K562 (cell line): Measurements from ENCODE around the gene ZC3H11A. TPM values are rescaled to one million over a fixed set of nuclear protein-coding genes. Genes with fewer than 3 reads are reported as not detected.

Source experiments
- ATAC-seq: fragments of 200-7000 bp; cut with Tn5 transposase; 3 replicates; pipeline ENCODE4 v1.9.1; 2020; ENCODE audit warnings: moderate library complexity
- BruUV-seq: library from RNA; stranded (reverse); fragments of 400-500 nt; replicated peaks from 2 replicates; lab custom pipeline; 2021; lab: Mats Ljungman, UMichigan
- CTCF ChIA-PET: fragments of 300-600 bp; formaldehyde crosslinking; extraction: SDS; loops from one replicate; lab custom pipeline; 2021; ENCODE audit warnings: low intra/inter-chr PET ratio; lab: Yijun Ruan, JAX
- POLR2A ChIA-PET: fragments of 300-600, 350-650 bp; sonication (Branson Sonifier 250); formaldehyde crosslinking; extraction: SDS; loops from one replicate; lab custom pipeline; 2021; ENCODE audit warnings: antibody characterized with exemption, inconsistent platforms; lab: Yijun Ruan, JAX
- DNase-seq, 4 experiments: peaks; one replicate each; pipeline versions ENCODE4 v3.0.0 to v3.0.0-alpha.2; 2011 to 2018; ENCODE audit warnings: low spot score in 3 of 4, mixed read lengths in 3 of 4; ENCODE audit errors: extremely low read depth in 1 of 4
- FAIRE-seq: peaks from 2 replicates; lab custom pipeline; 2011; peaks lifted over from hg19 to GRCh38; lab: Jason Lieb, UNC
- H2AFZ ChIP-seq: 2 replicates; pipeline ENCODE4 v1.6.0; 2011; ENCODE audit warnings: low read depth, low read length, control low read depth, inconsistent platforms
- H3K27ac ChIP-seq: fragments of 200-600 bp; 3 replicates; pipeline ENCODE4 v1.8.0; 2011; ENCODE audit warnings: low read depth, mild to moderate bottlenecking, control low read depth, inconsistent platforms, low read length, moderate library complexity, mixed read lengths; ENCODE audit errors: extremely low read depth
- H3K27me3 ChIP-seq, 2 experiments: fragments of 300-600 bp in 1 of 2; 2 replicates in 1 of 2; 3 replicates in 1 of 2; pipeline versions ENCODE4 v1.6.0 to v1.8.0; 2011; ENCODE audit warnings: inconsistent platforms in 2 of 2, low read length in 2 of 2, mild to moderate bottlenecking in 1 of 2, mixed read lengths in 1 of 2, moderate library complexity in 1 of 2; ENCODE audit not compliant: control insufficient read depth in 2 of 2, insufficient read depth in 2 of 2
- H3K36me3 ChIP-seq: fragments of 300-600 bp; 3 replicates; pipeline ENCODE4 v1.8.0; 2011; ENCODE audit warnings: mild to moderate bottlenecking, low read length, inconsistent platforms; ENCODE audit not compliant: control insufficient read depth, insufficient read depth
- H3K4me1 ChIP-seq, 2 experiments: fragments of 200-600 bp in 1 of 2; replicated peaks in 1 of 2; 2 replicates in 1 of 2; 3 replicates in 1 of 2; pipeline versions ENCODE4 v1.5.1 to v1.8.0; 2011; ENCODE audit warnings: inconsistent platforms in 2 of 2, low read length in 2 of 2, mild to moderate bottlenecking in 1 of 2, mixed read lengths in 1 of 2, moderate library complexity in 1 of 2; ENCODE audit not compliant: control insufficient read depth in 2 of 2, insufficient read depth in 2 of 2
- H3K4me2 ChIP-seq: 2 replicates; pipeline ENCODE4 v1.6.1; 2011; ENCODE audit warnings: low read length, control low read depth, inconsistent platforms, mixed read lengths; ENCODE audit not compliant: insufficient read depth
- H3K4me3 ChIP-seq: fragments of 200-600 bp; sonication (generic), shearing (Covaris generic); 2 replicates; pipeline ENCODE4 v1.5.1; 2016; ENCODE audit warnings: control low read depth, inconsistent platforms
- H3K79me2 ChIP-seq: fragments of 200-600 bp; 3 replicates; pipeline ENCODE4 v1.8.0; 2011; ENCODE audit warnings: low read length, inconsistent platforms; ENCODE audit not compliant: control insufficient read depth, insufficient read depth
- H3K9ac ChIP-seq, 2 experiments: 2 replicates each; pipeline versions ENCODE4 v1.6.0 to v1.6.1; 2011; ENCODE audit warnings: low read depth in 2 of 2, low read length in 2 of 2, control low read depth in 1 of 2, inconsistent platforms in 1 of 2, mild to moderate bottlenecking in 1 of 2, mixed read lengths in 1 of 2; ENCODE audit not compliant: insufficient read depth in 1 of 2
- H3K9me1 ChIP-seq: one replicate; pipeline ENCODE4 v1.6.0; 2011; ENCODE audit warnings: inconsistent platforms, mild to moderate bottlenecking, low read length, moderate library complexity; ENCODE audit not compliant: control insufficient read depth, insufficient read depth
- H3K9me3 ChIP-seq: replicated peaks from 2 replicates; pipeline ENCODE4 v1.5.1; 2011; ENCODE audit warnings: low read depth, low read length, inconsistent platforms; ENCODE audit not compliant: control insufficient read depth, insufficient read depth
- H4K20me1 ChIP-seq: replicated peaks from 2 replicates; pipeline ENCODE4 v1.6.1; 2011; ENCODE audit warnings: low read length, inconsistent platforms, mixed read lengths; ENCODE audit not compliant: control insufficient read depth, insufficient read depth
- CEBPB ChIP-seq: fragments of 450-650 bp; IDR thresholded peaks from 2 replicates; pipeline ENCODE4 v1.6.1; 2016; ENCODE audit warnings: missing genetic modification characterization, missing compliant biosample characterization
- DNMT1 ChIP-seq: fragments of 450-650 bp; IDR thresholded peaks from 2 replicates; pipeline ENCODE4 v1.6.1; 2016; ENCODE audit warnings: antibody characterized with exemption, mild to moderate bottlenecking
- GTF2A2 ChIP-seq: IDR thresholded peaks from 2 replicates; pipeline ENCODE4 v1.6.1; 2016; ENCODE audit warnings: mild to moderate bottlenecking, missing genetic modification characterization, missing compliant biosample characterization
- KAT2B ChIP-seq: IDR thresholded peaks from one replicate; pipeline ENCODE4 v1.6.1; 2012; ENCODE audit warnings: low read depth, mild to moderate bottlenecking, control low read depth, inconsistent platforms, low read length, moderate library complexity
- MLX ChIP-seq, 2 experiments: fragments of 450-650 bp in 1 of 2; sonication (generic) in 1 of 2; formaldehyde crosslinking; conservative IDR thresholded peaks; 2 replicates each; pipeline versions ENCODE4 v1.4.0 to v1.8.1; 2020 to 2022; ENCODE audit warnings: mild to moderate bottlenecking in 1 of 2, missing genetic modification reagents in 1 of 2
- POLR2A ChIP-seq: fragments of 450-650 bp; conservative IDR thresholded peaks from 2 replicates; pipeline ENCODE4 v1.6.1; 2016
- RAD51 ChIP-seq: fragments of 450-650 bp; IDR thresholded peaks from 2 replicates; pipeline ENCODE4 v1.7.1; 2016; ENCODE audit warnings: low read depth, mild to moderate bottlenecking, borderline replicate concordance
- RBFOX2 ChIP-seq: fragments of 200-400 bp; formaldehyde crosslinking; IDR thresholded peaks from 2 replicates; pipeline ENCODE4 v1.6.1; 2017; ENCODE audit warnings: low read depth, mild to moderate bottlenecking, low read length, moderate library complexity
- TBL1XR1 ChIP-seq, 2 experiments: IDR thresholded peaks; 2 replicates each; pipeline ENCODE4 v1.6.1; 2012; ENCODE audit warnings: improper control_type of control experiment in 2 of 2, low read length in 2 of 2, mild to moderate bottlenecking in 1 of 2
- ZNF184 ChIP-seq: sonication (generic); formaldehyde crosslinking; IDR thresholded peaks from 2 replicates; pipeline ENCODE4 v1.5.0; 2020; ENCODE audit warnings: missing genetic modification reagents
- ZNF551 ChIP-seq: fragments of 250-450 bp; sonication (Bioruptor Pico); IDR thresholded peaks from 2 replicates; pipeline ENCODE4 v1.5.0; 2021; ENCODE audit warnings: mild to moderate bottlenecking, moderate library complexity
- WGBS: fragments of 100-300 bp; shearing (Covaris generic); methylation state at CpG from one replicate; pipeline ENCODE4 v1.1.6; 2016; ENCODE audit warnings: low coverage, mixed read lengths; ENCODE audit not compliant: insufficient coverage; ENCODE audit errors: missing lambda C conversion rate; 5-methylcytosine and 5-hydroxymethylcytosine counted together
- in situ Hi-C: fragments of 300-500 bp; cut with MboI; formaldehyde crosslinking; loops from 4 replicates; pipeline ENCODE4 v1.15.0; 2018; ENCODE audit warnings: inconsistent platforms, mixed read lengths
- intact Hi-C: fragments of 100-400 bp; cut with micrococcal nuclease; formaldehyde crosslinking; loops from 2 replicates; pipeline ENCODE4 v1.14.2; 2022
- polyA plus RNA-seq, 8 experiments: library from polyadenylated mRNA; depleted of rRNA in 4 of 8; stranded (reverse) in 5 of 8; unstranded in 3 of 8; fragments of >200 nt; fragmentation: Nextera tagmentation in 2 of 8; fragmentation: Illumina TruSeq in 1 of 8; extraction: Ambion mirVana in 2 of 8; extraction: Trizol in 1 of 8; gene quantifications; 2 replicates each; pipeline versions ENCODE4 v1.2.1 to v1.2.3, GENCODE V29; 2011 to 2014; ENCODE audit warnings: inconsistent platforms in 1 of 8, missing spikeins in 1 of 8
- total RNA-seq, 7 experiments: library from RNA; depleted of rRNA in 6 of 7; stranded (reverse); fragments of >200 nt in 6 of 7; fragmentation: Illumina TruSeq in 2 of 7; extraction: Trizol in 2 of 7; gene quantifications; 2 replicates each; pipeline versions ENCODE4 v1.2.1 to v1.2.3, GENCODE V29; 2011 to 2021; ENCODE audit warnings: low replicate concordance in 1 of 7
- TF ChIP-seq, protein P1 (sequence below): fragments of 250-450 bp; sonication (Bioruptor Pico); IDR thresholded peaks from 2 replicates; pipeline ENCODE4 v1.8.0; 2022; ENCODE audit warnings: moderate library complexity, mild to moderate bottlenecking, inconsistent platforms
- TF ChIP-seq, protein P2 (sequence below): fragments of 450-650 bp; IDR thresholded peaks from 2 replicates; pipeline ENCODE4 v1.6.1; 2016; ENCODE audit warnings: mild to moderate bottlenecking

ZC3H11A gene
- total and polyA plus RNA-seq, 9 of the 15 experiments (the other 6 are each of a cell fraction or from before 2014, with no cell fraction given), result 34.2 to 137 (median 102) TPM

DNA sequence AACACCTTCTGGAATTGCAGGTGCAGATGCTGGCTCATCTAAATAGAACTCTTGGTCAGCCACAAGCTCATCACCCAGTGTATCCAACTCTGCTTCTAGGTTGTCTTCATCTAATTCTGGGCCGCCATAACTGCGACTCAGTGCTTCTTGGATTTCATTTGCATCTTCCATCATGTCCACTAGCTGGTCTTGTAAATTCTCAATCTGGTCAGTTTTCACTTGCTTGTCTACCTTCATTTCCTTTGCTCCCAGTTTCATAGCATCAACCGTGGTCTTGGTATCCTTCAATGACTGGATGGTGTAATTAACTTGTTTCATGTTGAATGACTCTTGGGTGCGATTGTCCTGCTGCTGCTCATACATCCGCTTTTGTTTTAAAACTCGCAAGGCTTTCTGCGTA lies 10.3 kb downstream of the ZC3H11A start:
- intact Hi-C loops, result no loop called here
- Histone ChIP-seq H3K4me3 (no peak overlapping the region), H2AFZ (no peak overlapping the region), H3K27ac (no peak overlapping the region)
- POLR2A ChIA-PET, result interaction anchor here (0.6 to 3.2 kb wide), 3 partner anchors 9 to 314 kb away, joined by 3 to 17 read pairs (median 3); no protein-coding TSS in a partner anchor
- TF ChIP-seq POLR2A (no peak), ZNF184 (CRISPR knock-in tag) (no peak), RBFOX2 (peak; percentile 29; the same call in 1 of the 2 replicates), RAD51 (no peak), CEBPB (no peak)
- TF ChIP-seq, protein P1, sequence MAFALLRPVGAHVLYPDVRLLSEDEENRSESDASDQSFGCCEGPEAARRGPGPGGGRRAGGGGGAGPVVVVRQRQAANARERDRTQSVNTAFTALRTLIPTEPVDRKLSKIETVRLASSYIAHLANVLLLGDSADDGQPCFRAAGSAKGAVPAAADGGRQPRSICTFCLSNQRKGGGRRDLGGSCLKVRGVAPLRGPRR (CRISPR knock-in tag), result no peak
- TF ChIP-seq, all 486 proteins: peak for 1
- Histone ChIP-seq H3K4me2 (no peak overlapping the region), H3K27me3 (no peaks in the 10 kb centered on the region), H3K9me3 (no peaks in the 10 kb centered on the region), H3K9ac (no peak overlapping the region), H3K9me1 (no peaks in the 10 kb centered on the region), H3K4me1 (no peaks in the 10 kb centered on the region; a peak in 1 of 5 replicates), H4K20me1 (no peaks in the 10 kb centered on the region), H3K79me2 (peaks cover 89% of the 10 kb centered on the region), H3K36me3 (peaks cover 83% of the 10 kb centered on the region)
- WGBS, result 91% methylated on average over 7 of the region's 7 CpGs
- BruUV-seq, result no TSS peak
- DNase-seq, result no peak
- CTCF ChIA-PET, result no interaction called here
- ATAC-seq, result no peak
- no peak for FAIRE-seq
- in situ Hi-C loops, result no loop called here

DNA sequence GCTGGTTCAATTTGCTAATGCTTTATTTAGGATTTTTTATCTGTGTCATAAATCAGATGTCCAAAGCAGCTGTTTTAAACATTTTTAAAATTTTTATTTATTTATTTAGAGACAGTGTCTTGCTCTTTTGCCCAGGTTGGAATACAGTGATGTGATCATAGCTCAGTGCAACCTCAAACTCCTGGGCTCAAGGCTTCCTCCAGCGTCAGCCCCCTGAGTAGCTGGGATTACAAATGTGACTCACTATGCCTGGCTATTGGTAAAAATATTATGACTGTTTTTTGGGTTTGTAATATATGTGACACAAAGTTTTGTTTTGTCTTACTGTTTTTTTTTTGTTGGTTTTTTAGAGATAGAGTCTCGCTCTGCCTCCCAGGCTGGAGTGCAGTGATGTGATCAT lies 11.8 kb downstream of the ZC3H11A start:
- Histone ChIP-seq H4K20me1 (no peaks in the 10 kb centered on the region), H3K27ac (no peak overlapping the region), H3K9ac (no peak overlapping the region), H3K79me2 (peaks cover 87% of the 10 kb centered on the region), H3K27me3 (no peaks in the 10 kb centered on the region), H3K4me3 (no peak overlapping the region), H3K9me1 (no peaks in the 10 kb centered on the region), H3K36me3 (peaks cover 84% of the 10 kb centered on the region), H2AFZ (no peak overlapping the region), H3K4me1 (no peaks in the 10 kb centered on the region), H3K4me2 (no peak overlapping the region), H3K9me3 (no peaks in the 10 kb centered on the region)
- POLR2A ChIA-PET, result interaction anchor here (0.8 to 3.2 kb wide), 4 partner anchors 9 to 14 kb away, joined by 3 to 17 read pairs (median 4); no protein-coding TSS in a partner anchor
- DNase-seq (no peak), ATAC-seq (no peak), FAIRE-seq (no peak)
- WGBS, result 96% methylated on average over 2 of the region's 2 CpGs
- in situ Hi-C loops, result no loop called here
- TSS peak; percentile 2 for BruUV-seq
- intact Hi-C loops, result no loop called here
- CTCF ChIA-PET, result no interaction called here
- TF ChIP-seq ZNF551 (CRISPR knock-in tag), result no peak
- TF ChIP-seq, protein P2, sequence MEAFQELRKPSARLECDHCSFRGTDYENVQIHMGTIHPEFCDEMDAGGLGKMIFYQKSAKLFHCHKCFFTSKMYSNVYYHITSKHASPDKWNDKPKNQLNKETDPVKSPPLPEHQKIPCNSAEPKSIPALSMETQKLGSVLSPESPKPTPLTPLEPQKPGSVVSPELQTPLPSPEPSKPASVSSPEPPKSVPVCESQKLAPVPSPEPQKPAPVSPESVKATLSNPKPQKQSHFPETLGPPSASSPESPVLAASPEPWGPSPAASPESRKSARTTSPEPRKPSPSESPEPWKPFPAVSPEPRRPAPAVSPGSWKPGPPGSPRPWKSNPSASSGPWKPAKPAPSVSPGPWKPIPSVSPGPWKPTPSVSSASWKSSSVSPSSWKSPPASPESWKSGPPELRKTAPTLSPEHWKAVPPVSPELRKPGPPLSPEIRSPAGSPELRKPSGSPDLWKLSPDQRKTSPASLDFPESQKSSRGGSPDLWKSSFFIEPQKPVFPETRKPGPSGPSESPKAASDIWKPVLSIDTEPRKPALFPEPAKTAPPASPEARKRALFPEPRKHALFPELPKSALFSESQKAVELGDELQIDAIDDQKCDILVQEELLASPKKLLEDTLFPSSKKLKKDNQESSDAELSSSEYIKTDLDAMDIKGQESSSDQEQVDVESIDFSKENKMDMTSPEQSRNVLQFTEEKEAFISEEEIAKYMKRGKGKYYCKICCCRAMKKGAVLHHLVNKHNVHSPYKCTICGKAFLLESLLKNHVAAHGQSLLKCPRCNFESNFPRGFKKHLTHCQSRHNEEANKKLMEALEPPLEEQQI, result no peak
- TF ChIP-seq GTF2A2, result no peak
- no peak for TF ChIP-seq DNMT1
- TF ChIP-seq MLX (CRISPR knock-in tag; conservative IDR thresholded peaks at IDR 0.05), result no peak
- TF ChIP-seq TBL1XR1 (IDR thresholded peaks at IDR 0.05; ENCODE audit: low read length in 2 of 2), result no peak
- TF ChIP-seq KAT2B, result no peak
